Body of pancreas (tissue), 4 donors: ENCODE results near the gene LCLAT1. TPM values are rescaled to one million over a fixed set of nuclear protein-coding genes. Genes with fewer than 3 reads are reported as not detected.

ENCODE experiments used
- ATAC-seq: fragments of 150-250 bp; one replicate; pipeline ENCODE4 v1.9.1; 2016
- DNase-seq, 4 donors: peaks; one replicate each; pipeline ENCODE4 v3.0.0-alpha.2; 2019
- H3K27ac ChIP-seq, 4 donors: fragments of 200-600 bp; sonication (generic); 1 replicate in 3 of 4; 2 replicates in 1 of 4; pipeline versions ENCODE4 v1.5.1 to v1.6.1; 2016 to 2019; ENCODE audit warnings: mild to moderate bottlenecking in 1 of 4, mixed read lengths in 1 of 4, moderate library complexity in 1 of 4
- H3K27me3 ChIP-seq, 2 donors: fragments of 200-600 bp; sonication (generic); one replicate each; pipeline ENCODE4 v1.6.0; 2016; ENCODE audit warnings: mild to moderate bottlenecking in 1 of 2
- H3K36me3 ChIP-seq, 2 donors: fragments of 200-600 bp; sonication (generic); replicated peaks in 1 of 2; 2 replicates each; pipeline ENCODE4 v1.5.1; 2016; ENCODE audit warnings: low read depth in 2 of 2; ENCODE audit not compliant: insufficient read depth in 1 of 2
- H3K4me1 ChIP-seq: fragments of 200-600 bp; sonication (generic); one replicate; pipeline ENCODE4 v1.6.0; 2016
- H3K4me3 ChIP-seq, 2 donors: fragments of 200-600 bp; sonication (generic); 1 replicate in 1 of 2; 2 replicates in 1 of 2; pipeline ENCODE4 v1.5.1; 2016 to 2019
- H3K9me3 ChIP-seq, 3 donors: fragments of 200-600 bp; sonication (generic); 1 replicate in 2 of 3; 2 replicates in 1 of 3; pipeline ENCODE4 v1.5.1; 2016
- CTCF ChIP-seq, 7 experiments: fragments of 450-650 bp in 4 of 7; fragments of 200-600 bp in 3 of 7; sonication (generic) in 3 of 7; IDR thresholded peaks; one replicate each; pipeline ENCODE4 v1.5.1; 2016 to 2019; ENCODE audit warnings: antibody characterized with exemption in 7 of 7
- POLR2A ChIP-seq, 3 donors: fragments of 450-650 bp; IDR thresholded peaks; one replicate each; pipeline ENCODE4 v1.6.1; 2016; ENCODE audit warnings: antibody characterized with exemption in 3 of 3, mild to moderate bottlenecking in 2 of 3
- WGBS, 2 donors: methylation state at CpG; one replicate each; pipeline ENCODE4 v1.1.5; 2017; 5-methylcytosine and 5-hydroxymethylcytosine counted together
- intact Hi-C: fragments of 100-400 bp; cut with DNase I; formaldehyde crosslinking; loops from one replicate; pipeline ENCODE4 v1.15.1; 2023
- total RNA-seq, 2 donors: library from RNA; depleted of rRNA; stranded (reverse); fragments of >200 nt; gene quantifications; one replicate each; pipeline ENCODE4 v1.1.0, GENCODE V29; 2016

LCLAT1 gene
- total RNA-seq, 2 donors from 2014 or later, result 13.7 to 19.4 TPM

- H3K36me3 ChIP-seq, result no peaks in the 10 kb centered on the region
- no peaks in the 10 kb centered on the region for H3K9me3 ChIP-seq
- TF ChIP-seq CTCF (IDR thresholded peaks at IDR 0.05) (no peak), POLR2A (IDR thresholded peaks at IDR 0.05) (no peak)
- H3K4me1 ChIP-seq, result no peaks in the 10 kb centered on the region
- intact Hi-C loops, result no loop called here
- peaks cover 0 to 5% of the 10 kb centered on the region in 2 donors for H3K27me3 ChIP-seq
- no peak for ATAC-seq
- H3K4me3 ChIP-seq, result no peak overlapping the region
- WGBS, 2 donors, result 93% methylated on average over 2 of the region's 2 CpGs
- DNase-seq, result no peak
- no peak overlapping the region for H3K27ac ChIP-seq
Measured at GRCh38 chr2:30675758-30676157, 228.7 kb downstream of the LCLAT1 start.

- DNase-seq, result no peak
- TF ChIP-seq POLR2A (IDR thresholded peaks at IDR 0.05), result no peak
- TF ChIP-seq CTCF (IDR thresholded peaks at IDR 0.05), result no peak
- Histone ChIP-seq H3K27me3 (peaks cover 0 to 5% of the 10 kb centered on the region in 2 donors), H3K27ac (no peak overlapping the region), H3K4me3 (no peak overlapping the region), H3K4me1 (no peaks in the 10 kb centered on the region), H3K9me3 (no peaks in the 10 kb centered on the region), H3K36me3 (no peaks in the 10 kb centered on the region)
- intact Hi-C loops, result no loop called here
- ATAC-seq, result no peak
Measured at GRCh38 chr2:30677231-30677630, 230.2 kb downstream of the LCLAT1 start.

GRCh38 chr2:30677861-30678385 is 230.9 kb downstream of the LCLAT1 start:
- Histone ChIP-seq H3K9me3 (no peaks in the 10 kb centered on the region), H3K27me3 (peaks cover 0 to 4% of the 10 kb centered on the region in 2 donors), H3K27ac (no peak overlapping the region), H3K4me1 (no peaks in the 10 kb centered on the region), H3K4me3 (no peak overlapping the region), H3K36me3 (no peaks in the 10 kb centered on the region)
- DNase-seq (no peak), ATAC-seq (no peak)
- WGBS, 2 donors, result 73 to 77% methylated on average over 4 to 5 of the region's 5 CpGs
- TF ChIP-seq CTCF (IDR thresholded peaks at IDR 0.05) (no peak), POLR2A (IDR thresholded peaks at IDR 0.05) (no peak)
- intact Hi-C loops, result no loop called here

- Histone ChIP-seq H3K4me3 (no peak overlapping the region), H3K9me3 (no peaks in the 10 kb centered on the region), H3K27me3 (no peaks in the 10 kb centered on the region), H3K4me1 (no peaks in the 10 kb centered on the region), H3K27ac (no peak overlapping the region), H3K36me3 (no peaks in the 10 kb centered on the region)
- intact Hi-C loops, result no loop called here
- ATAC-seq (no peak), DNase-seq (no peak)
- TF ChIP-seq POLR2A (IDR thresholded peaks at IDR 0.05), result no peak
- no peak for TF ChIP-seq CTCF (IDR thresholded peaks at IDR 0.05)
- WGBS, 2 donors, result 77 to 79% methylated on average over 4 to 11 of the region's 11 CpGs
Measured at GRCh38 chr2:30678410-30679137, 231.5 kb downstream of the LCLAT1 start.
